ENCODE results near the gene DACH1.

DNA sequence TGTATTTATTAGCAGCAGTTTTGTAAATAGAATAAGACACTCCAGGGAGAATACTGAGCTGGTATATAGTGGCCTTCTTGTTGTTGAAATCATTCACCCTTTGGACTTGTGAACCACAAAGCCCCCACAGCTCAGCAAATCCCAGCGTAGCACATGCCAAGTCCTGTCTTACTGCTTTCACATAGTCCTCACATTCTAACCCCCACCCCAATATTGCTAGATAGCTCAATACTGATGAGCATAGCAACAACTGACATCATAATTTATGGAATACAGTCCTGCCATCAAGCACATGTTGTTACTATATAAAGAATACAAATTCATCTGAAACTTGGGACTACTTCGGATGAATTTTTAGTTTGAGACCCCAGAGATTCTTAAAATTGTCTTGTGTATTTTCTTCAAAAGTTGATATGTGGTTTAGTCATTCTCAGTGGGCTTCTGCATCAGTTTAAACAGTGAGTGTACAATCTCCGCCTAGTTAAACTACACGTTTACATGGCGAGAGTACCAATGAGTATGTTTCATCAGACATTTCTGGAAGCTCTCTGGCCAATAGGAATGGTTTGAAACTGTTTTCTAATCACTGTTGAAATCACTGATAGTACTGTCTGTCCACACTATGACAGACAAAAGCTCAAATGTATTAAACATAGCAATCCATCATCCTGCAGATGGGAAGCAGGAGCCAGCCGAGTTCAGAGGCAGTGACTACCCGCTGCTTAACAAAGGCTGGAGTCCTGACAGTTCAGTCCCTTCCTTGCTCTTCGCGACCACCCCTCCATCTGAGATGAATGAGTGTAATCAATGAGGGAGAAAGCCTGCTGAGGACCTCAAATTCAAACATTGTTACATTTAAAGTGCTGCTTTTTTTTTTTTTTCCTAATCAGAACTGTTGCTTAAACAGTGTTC lies 15.2 kb downstream of the DACH1 start:
- TF ChIP-seq POLR2A (IDR thresholded peaks at IDR 0.05) = no peak
- TF ChIP-seq, protein P1, sequence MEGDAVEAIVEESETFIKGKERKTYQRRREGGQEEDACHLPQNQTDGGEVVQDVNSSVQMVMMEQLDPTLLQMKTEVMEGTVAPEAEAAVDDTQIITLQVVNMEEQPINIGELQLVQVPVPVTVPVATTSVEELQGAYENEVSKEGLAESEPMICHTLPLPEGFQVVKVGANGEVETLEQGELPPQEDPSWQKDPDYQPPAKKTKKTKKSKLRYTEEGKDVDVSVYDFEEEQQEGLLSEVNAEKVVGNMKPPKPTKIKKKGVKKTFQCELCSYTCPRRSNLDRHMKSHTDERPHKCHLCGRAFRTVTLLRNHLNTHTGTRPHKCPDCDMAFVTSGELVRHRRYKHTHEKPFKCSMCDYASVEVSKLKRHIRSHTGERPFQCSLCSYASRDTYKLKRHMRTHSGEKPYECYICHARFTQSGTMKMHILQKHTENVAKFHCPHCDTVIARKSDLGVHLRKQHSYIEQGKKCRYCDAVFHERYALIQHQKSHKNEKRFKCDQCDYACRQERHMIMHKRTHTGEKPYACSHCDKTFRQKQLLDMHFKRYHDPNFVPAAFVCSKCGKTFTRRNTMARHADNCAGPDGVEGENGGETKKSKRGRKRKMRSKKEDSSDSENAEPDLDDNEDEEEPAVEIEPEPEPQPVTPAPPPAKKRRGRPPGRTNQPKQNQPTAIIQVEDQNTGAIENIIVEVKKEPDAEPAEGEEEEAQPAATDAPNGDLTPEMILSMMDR (IDR thresholded peaks at IDR 0.05) = no peak

Measured in lower leg skin (tissue), 3 donors.